Measurements from ENCODE around the gene CHAT. TPM values are rescaled to one million over a fixed set of nuclear protein-coding genes. Genes with fewer than 3 reads are reported as not detected.

Gene CHAT
- total RNA-seq = not detected in 2 replicates

GRCh38 chr10:49613882-49614241 is at the start of gene CHAT:
Gene CHAT, plus strand, starts transcription at chr10:49614037. Its CDS starts 153 bp downstream, at chr10:49614190.

GRCh38 chr10:49610114-49610457 is 3.8 kb upstream of the CHAT start, which contains the start of gene SLC18A3:
Gene SLC18A3, plus strand, starts transcription at chr10:49610310. Its CDS starts 431 bp downstream, at chr10:49610741.

DNA sequence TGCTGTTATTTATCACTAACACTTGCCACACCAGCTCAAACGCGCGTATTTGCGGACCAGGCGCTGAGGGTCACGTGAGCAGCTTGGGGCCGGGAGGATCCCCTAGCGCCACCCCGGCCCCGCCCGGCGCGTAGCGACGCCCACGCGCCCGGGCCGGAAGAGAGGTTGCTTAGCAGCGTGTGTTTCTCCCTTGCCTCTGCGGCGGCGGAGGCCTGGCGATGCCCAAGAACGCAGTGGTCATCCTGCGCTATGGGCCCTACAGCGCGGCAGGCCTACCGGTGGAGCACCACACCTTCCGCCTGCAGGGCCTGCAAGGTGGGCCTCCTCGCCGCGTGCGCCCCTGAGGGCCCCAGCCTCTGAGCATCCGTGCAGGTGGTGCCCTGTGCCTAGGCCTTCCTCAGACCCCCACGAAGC is 65.7 kb downstream of the CHAT start, which contains the start of gene C10orf53:
Gene C10orf53 (plus strand): TSS at position 172 of the 414 bp plus-strand sequence. CDS start 47 bp downstream, at position 219.

Other genes starting within 250 kb of the CHAT start
- gene DRGX, start 217.9 kb upstream of the CHAT start, total RNA-seq = not detected in 2 replicates
- gene ERCC6, start 74.9 kb upstream of the CHAT start, total RNA-seq = 9.6 and 9.9 TPM in 2 replicates
- not detected in 2 replicates for gene SLC18A3, start 3.7 kb upstream of the CHAT start, total RNA-seq
- not detected in 2 replicates for gene C10orf53, start 65.6 kb downstream of the CHAT start, total RNA-seq
- 0.59 TPM in 1 of 2 replicates, not detected in the other for gene OGDHL, start 148.3 kb downstream of the CHAT start, total RNA-seq